Keratinocyte (primary cell): ENCODE data around the gene NBL1. TPM values are rescaled to one million over a fixed set of nuclear protein-coding genes. Genes with fewer than 3 reads are reported as not detected.

Experiments
- DNase-seq: peaks from one replicate; pipeline ENCODE4 v3.0.0-alpha.2; 2011; ENCODE audit warnings: low read depth, missing footprints, low spot score
- FAIRE-seq: peaks from 2 replicates; lab custom pipeline; 2011; peaks lifted over from hg19 to GRCh38; lab: Jason Lieb, UNC
- H2AFZ ChIP-seq: 2 replicates; pipeline ENCODE4 v1.6.0; 2012; ENCODE audit warnings: low read length, control low read depth, inconsistent platforms; ENCODE audit not compliant: control insufficient read depth
- H3K27ac ChIP-seq: 2 replicates; pipeline ENCODE4 v1.5.1; 2011; ENCODE audit warnings: low read length; ENCODE audit not compliant: control insufficient read depth, insufficient read depth
- H3K27me3 ChIP-seq: 3 replicates; pipeline ENCODE4 v1.6.0; 2011; ENCODE audit warnings: low read length; ENCODE audit not compliant: control insufficient read depth, insufficient read depth; ENCODE audit errors: extremely low read depth
- H3K36me3 ChIP-seq, 2 experiments: 2 replicates in 1 of 2; 3 replicates in 1 of 2; pipeline ENCODE4 v1.5.1; 2011; ENCODE audit warnings: low read length in 2 of 2, mild to moderate bottlenecking in 1 of 2; ENCODE audit not compliant: control insufficient read depth in 2 of 2, insufficient read depth in 2 of 2; ENCODE audit errors: extremely low read depth in 1 of 2
- H3K4me1 ChIP-seq: 3 replicates; pipeline ENCODE4 v1.5.1; 2011; ENCODE audit warnings: low read length; ENCODE audit not compliant: control insufficient read depth, insufficient read depth; ENCODE audit errors: extremely low read depth
- H3K4me2 ChIP-seq: 3 replicates; pipeline ENCODE4 v1.6.0; 2011; ENCODE audit warnings: low read depth, low read length; ENCODE audit not compliant: control insufficient read depth, insufficient read depth; ENCODE audit errors: extremely low read depth
- H3K4me3 ChIP-seq, 3 experiments: fragments of 200-600 bp in 1 of 3; sonication (generic) in 1 of 3; 2 replicates in 2 of 3; 3 replicates in 1 of 3; pipeline ENCODE4 v1.5.1; 2011 to 2016; ENCODE audit warnings: low read length in 3 of 3, mild to moderate bottlenecking in 3 of 3, control low read depth in 2 of 3, inconsistent platforms in 1 of 3, low read depth in 1 of 3, mixed read lengths in 1 of 3, mixed run types in 1 of 3, moderate library complexity in 1 of 3; ENCODE audit not compliant: control insufficient read depth in 2 of 3, insufficient read depth in 2 of 3; ENCODE audit errors: extremely low read depth in 1 of 3
- H3K79me2 ChIP-seq: 2 replicates; pipeline ENCODE4 v1.6.0; 2012; ENCODE audit warnings: low read length; ENCODE audit not compliant: control insufficient read depth, insufficient read depth
- H3K9ac ChIP-seq: 3 replicates; pipeline ENCODE4 v1.6.0; 2011; ENCODE audit warnings: low read length; ENCODE audit not compliant: control insufficient read depth, insufficient read depth; ENCODE audit errors: extremely low read depth
- H3K9me1 ChIP-seq: 3 replicates; pipeline ENCODE4 v1.6.0; 2011; ENCODE audit warnings: low read length; ENCODE audit not compliant: control insufficient read depth, insufficient read depth; ENCODE audit errors: extremely low read depth
- H3K9me3 ChIP-seq: 2 replicates; pipeline ENCODE4 v1.5.1; 2012; ENCODE audit warnings: low read depth, low read length; ENCODE audit not compliant: control insufficient read depth
- H4K20me1 ChIP-seq: 3 replicates; pipeline ENCODE4 v1.6.0; 2011; ENCODE audit warnings: low read length; ENCODE audit not compliant: control insufficient read depth, insufficient read depth; ENCODE audit errors: extremely low read depth
- EZH2 ChIP-seq: IDR thresholded peaks from one replicate; pipeline ENCODE4 v1.6.1; 2012; ENCODE audit warnings: inconsistent platforms, mild to moderate bottlenecking, low read length, moderate library complexity
- dilution Hi-C: fragments of 300-500 bp; cut with MboI; formaldehyde crosslinking; loops from one replicate; pipeline ENCODE4 v1.7.0; 2020; ENCODE audit warnings: low sequenced_read_pairs; ENCODE audit not compliant: extremely low pct_ligation_motif_present
- polyA plus RNA-seq, 5 experiments: library from polyadenylated mRNA; depleted of rRNA in 3 of 5; stranded (reverse) in 3 of 5; stranded (forward) in 1 of 5; unstranded in 1 of 5; fragments of >200 nt; gene quantifications; 1 replicate in 1 of 5; 2 replicates in 3 of 5; 3 replicates in 1 of 5; pipeline versions ENCODE4 v1.2.1 to v1.2.3, GENCODE V29; 2011 to 2012; ENCODE audit warnings: missing spikeins in 2 of 5, low read depth in 1 of 5, low replicate concordance in 1 of 5
- TF ChIP-seq, protein P1 (sequence below), 3 experiments: IDR thresholded peaks in 1 of 3; conservative IDR thresholded peaks in 1 of 3; optimal IDR thresholded peaks in 1 of 3; 2 replicates in 2 of 3; 3 replicates in 1 of 3; pipeline versions ENCODE3 to v1.5.1; 2011; ENCODE audit warnings: low read length in 3 of 3, mild to moderate bottlenecking in 3 of 3, moderate library complexity in 2 of 3, control low read depth in 1 of 3, inconsistent platforms in 1 of 3; ENCODE audit not compliant: insufficient read depth in 2 of 3; ENCODE audit errors: extremely low read depth in 1 of 3

NBL1 gene
- polyA plus RNA-seq, 1 donor (not counting 4 experiments of a cell fraction or from before 2014, with no cell fraction given) = 74.5 TPM

GRCh38 chr1:19700079-19700777, 56.1 kb downstream of the NBL1 start:
- H4K20me1 ChIP-seq = no peaks in the 10 kb centered on the region
- H2AFZ ChIP-seq = no peak overlapping the region
- H3K9me3 ChIP-seq = no peaks in the 10 kb centered on the region
- no peak overlapping the region for H3K4me2 ChIP-seq
- no peaks in the 10 kb centered on the region for H3K36me3 ChIP-seq
- no peaks in the 10 kb centered on the region for H3K4me1 ChIP-seq
- H3K27ac ChIP-seq = no peak overlapping the region
- no peak overlapping the region for H3K4me3 ChIP-seq
- no peaks in the 10 kb centered on the region for H3K9me1 ChIP-seq
- DNase-seq (no peak), FAIRE-seq (no peak)
- H3K27me3 ChIP-seq = no peaks in the 10 kb centered on the region
- no peak for TF ChIP-seq EZH2
- TF ChIP-seq, protein P1, sequence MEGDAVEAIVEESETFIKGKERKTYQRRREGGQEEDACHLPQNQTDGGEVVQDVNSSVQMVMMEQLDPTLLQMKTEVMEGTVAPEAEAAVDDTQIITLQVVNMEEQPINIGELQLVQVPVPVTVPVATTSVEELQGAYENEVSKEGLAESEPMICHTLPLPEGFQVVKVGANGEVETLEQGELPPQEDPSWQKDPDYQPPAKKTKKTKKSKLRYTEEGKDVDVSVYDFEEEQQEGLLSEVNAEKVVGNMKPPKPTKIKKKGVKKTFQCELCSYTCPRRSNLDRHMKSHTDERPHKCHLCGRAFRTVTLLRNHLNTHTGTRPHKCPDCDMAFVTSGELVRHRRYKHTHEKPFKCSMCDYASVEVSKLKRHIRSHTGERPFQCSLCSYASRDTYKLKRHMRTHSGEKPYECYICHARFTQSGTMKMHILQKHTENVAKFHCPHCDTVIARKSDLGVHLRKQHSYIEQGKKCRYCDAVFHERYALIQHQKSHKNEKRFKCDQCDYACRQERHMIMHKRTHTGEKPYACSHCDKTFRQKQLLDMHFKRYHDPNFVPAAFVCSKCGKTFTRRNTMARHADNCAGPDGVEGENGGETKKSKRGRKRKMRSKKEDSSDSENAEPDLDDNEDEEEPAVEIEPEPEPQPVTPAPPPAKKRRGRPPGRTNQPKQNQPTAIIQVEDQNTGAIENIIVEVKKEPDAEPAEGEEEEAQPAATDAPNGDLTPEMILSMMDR (optimal IDR thresholded peaks at IDR 0.05 in 1 of 3, IDR thresholded peaks at IDR 0.05 in 1 of 3, conservative IDR thresholded peaks at IDR 0.05 in 1 of 3; ENCODE audit: extremely low read depth in 1 of 3, insufficient read depth in 2 of 3, low read length in 3 of 3) = no peak
- no peak overlapping the region for H3K9ac ChIP-seq
- no peaks in the 10 kb centered on the region for H3K79me2 ChIP-seq
- dilution Hi-C loops = no loop called here

GRCh38 chr1:19703280-19703679, 59.2 kb downstream of the NBL1 start:
- no peak overlapping the region for H3K27ac ChIP-seq
- H3K4me2 ChIP-seq = no peak overlapping the region
- no peak overlapping the region for H3K9ac ChIP-seq
- H3K4me1 ChIP-seq = no peaks in the 10 kb centered on the region
- H4K20me1 ChIP-seq = no peaks in the 10 kb centered on the region
- no peak for TF ChIP-seq EZH2
- TF ChIP-seq, protein P1 (optimal IDR thresholded peaks at IDR 0.05 in 1 of 3, IDR thresholded peaks at IDR 0.05 in 1 of 3, conservative IDR thresholded peaks at IDR 0.05 in 1 of 3; ENCODE audit: extremely low read depth in 1 of 3, insufficient read depth in 2 of 3, low read length in 3 of 3) = no peak
- H3K27me3 ChIP-seq = no peaks in the 10 kb centered on the region
- no peaks in the 10 kb centered on the region for H3K36me3 ChIP-seq
- dilution Hi-C loops = no loop called here
- H2AFZ ChIP-seq = no peak overlapping the region
- DNase-seq (no peak), FAIRE-seq (no peak)
- H3K9me1 ChIP-seq = no peaks in the 10 kb centered on the region
- no peaks in the 10 kb centered on the region for H3K79me2 ChIP-seq
- H3K4me3 ChIP-seq = no peak overlapping the region
- no peaks in the 10 kb centered on the region for H3K9me3 ChIP-seq
